ENCODE data around the gene CCT7.
A peak's percentile ranks its signal among the peaks of the same experiment; 100 is the strongest.

CCT7 gene

GRCh38 chr2:73227086-73227485 lies 7.0 kb upstream of the CCT7 start:
- no peak for DNase-seq

- DNase-seq, result no peak
Observed at GRCh38 chr2:73228631-73229030, 5.5 kb upstream of the CCT7 start.

- DNase-seq, result no peak
Observed at GRCh38 chr2:73232403-73233153, 1.5 kb upstream of the CCT7 start.

- DNase-seq, result peak; percentile 96
Observed at GRCh38 chr2:73233154-73233931, 765 bp upstream of the CCT7 start, which contains the start of gene PRADC1. Gene PRADC1, minus strand, starts transcription at chr2:73233239. Its CDS starts 79 bp downstream, at chr2:73233160.

DNA sequence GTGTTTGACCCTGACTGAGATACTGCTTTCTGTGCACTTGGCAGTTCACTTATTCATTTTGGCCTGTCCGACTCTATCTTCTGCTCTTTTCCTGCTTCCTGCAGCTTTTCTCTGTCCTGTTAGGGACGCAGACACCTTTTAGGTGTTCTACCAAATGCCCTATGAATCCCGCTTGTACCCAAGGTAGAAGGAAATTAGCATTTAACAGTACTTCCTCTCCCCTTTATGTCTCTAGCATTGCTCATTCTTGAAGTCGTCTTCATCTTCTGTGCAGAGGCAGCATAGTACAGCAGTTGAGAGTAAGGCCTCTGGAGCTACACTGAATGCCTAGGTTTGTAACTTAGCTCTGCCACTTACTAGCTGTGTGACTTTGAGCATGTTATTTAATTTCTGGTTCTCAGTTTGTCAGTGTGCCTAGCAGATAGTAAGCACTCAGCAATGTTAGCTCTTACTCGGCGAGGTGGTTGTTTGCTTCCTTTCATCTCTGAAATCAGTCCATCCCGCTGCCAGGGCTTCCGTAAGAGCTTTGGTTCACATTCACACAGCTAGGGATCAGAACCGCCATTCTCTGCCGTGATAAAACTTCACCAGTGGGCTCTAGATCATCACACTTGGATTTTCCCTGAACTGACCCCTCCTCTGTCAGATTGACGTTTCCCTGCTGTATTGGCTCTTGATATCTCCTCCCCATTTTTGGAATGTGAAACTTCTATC lies 1.4 kb downstream of the CCT7 start:
- DNase-seq, result no peak

DNA sequence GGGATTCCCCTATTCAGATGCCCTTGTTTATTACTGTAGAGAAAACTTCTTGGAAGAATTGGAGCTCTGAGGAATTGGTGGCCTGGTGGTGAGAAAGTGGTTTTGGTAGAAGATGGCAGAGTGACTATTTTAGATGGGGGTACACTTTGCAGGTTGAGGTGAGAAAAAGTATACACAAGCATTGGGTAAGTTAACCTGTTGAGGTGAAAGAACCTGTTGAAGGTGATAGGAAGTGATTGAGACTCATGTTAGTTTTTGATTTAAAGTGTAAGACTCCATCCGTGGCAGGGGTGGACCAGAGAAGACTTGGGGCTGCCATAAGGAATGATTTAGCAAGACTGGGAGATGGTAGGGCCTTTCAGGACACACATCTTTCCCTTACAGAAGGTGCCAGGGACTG lies 3.1 kb downstream of the CCT7 start:
- no peak for DNase-seq

GRCh38 chr2:73238149-73238548 lies 4.0 kb downstream of the CCT7 start:
- no peak for DNase-seq

GRCh38 chr2:73238976-73239375 lies 4.9 kb downstream of the CCT7 start:
- no peak for DNase-seq

DNA sequence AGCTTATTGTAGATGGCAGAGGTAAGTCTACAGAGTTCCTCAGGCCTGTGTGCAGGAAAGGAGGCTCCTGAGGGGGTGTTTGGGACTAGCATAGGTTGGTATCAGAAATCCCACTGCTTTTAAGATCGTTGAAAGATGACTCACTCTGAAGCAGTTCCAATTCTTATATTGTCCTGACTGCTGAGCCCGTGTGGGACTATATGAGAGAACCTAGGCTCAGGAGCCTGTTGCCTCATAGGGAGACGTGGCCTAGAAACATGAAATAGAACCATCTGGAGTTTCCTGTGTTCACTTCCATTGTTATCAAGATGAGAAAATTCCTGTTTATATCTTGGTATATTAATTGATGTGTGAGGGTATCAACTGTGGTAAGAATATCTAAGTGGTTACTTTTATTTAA lies 5.7 kb downstream of the CCT7 start:
- no peak for DNase-seq

DNA sequence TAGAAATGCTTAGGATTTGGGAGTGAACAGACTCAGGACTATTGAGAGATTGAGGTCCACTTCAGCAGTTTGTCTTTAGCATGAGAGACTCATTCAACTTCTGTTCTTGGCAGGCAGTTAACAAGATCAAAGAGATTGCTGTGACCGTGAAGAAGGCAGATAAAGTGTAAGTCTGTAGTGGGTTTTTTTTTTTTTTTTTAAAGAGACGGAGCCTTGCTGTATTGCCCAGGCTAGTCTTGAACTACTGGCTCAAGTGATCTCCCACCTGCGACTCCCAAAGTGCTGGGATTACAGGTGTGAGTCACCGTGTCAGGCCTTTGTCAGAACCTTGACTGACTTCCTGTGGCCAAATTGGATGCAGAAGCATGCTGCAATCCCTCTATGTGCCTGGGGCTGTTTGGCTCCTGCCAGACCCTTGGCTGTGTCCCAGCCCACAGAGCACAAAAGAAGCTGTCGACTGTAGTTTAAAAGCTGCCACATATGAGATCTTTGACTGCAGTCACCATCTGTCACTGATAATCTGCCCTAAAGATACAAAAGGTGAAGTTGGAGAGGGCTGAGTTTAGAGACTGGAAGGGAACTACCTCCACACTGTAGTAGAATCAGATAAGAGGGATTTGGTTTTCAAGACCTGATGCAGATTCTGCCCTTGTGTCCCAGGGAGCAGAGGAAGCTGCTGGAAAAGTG lies 9.9 kb downstream of the CCT7 start:
- no peak for DNase-seq

GRCh38 chr2:73244580-73244979 lies 10.5 kb downstream of the CCT7 start:
- DNase-seq, result no peak

DNA sequence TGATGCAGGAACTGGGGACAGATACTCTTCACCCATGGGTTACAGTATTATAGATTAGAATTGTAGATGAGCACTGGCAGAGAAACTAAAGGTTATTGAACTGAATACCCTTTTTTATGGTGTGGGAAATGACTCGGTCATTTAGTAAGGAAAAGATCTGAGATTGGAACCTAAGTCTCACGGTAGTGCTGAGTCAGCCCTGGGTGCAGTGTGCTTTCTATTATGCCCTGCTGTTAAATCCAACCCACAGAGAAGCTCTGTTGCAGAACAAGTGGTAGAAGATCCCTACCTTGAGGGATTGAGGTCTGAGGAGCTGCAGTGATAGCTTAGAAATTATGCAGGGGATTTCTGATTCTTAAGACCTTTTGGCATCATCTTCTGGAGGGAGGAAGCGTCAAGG lies 12.7 kb downstream of the CCT7 start:
- no peak for DNase-seq

DNA sequence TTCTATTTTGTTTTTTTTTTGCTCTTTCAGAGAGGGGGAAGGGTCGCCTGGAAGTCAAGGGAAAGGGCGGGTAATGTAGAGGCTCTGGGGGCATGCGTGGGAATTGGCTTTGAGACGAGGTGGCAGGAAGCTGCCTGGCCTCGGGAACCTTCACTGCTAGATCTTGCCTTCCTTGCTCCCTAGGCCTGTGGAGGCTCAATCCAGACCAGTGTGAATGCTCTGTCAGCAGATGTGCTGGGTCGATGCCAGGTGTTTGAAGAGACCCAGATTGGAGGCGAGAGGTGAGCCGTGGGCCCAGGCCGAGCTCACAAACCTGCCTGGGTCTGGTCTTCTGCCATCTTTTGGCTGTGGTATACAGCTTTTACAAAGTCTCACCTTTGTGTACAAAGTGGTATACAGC lies 15.5 kb downstream of the CCT7 start:
- no peak for DNase-seq

DNA sequence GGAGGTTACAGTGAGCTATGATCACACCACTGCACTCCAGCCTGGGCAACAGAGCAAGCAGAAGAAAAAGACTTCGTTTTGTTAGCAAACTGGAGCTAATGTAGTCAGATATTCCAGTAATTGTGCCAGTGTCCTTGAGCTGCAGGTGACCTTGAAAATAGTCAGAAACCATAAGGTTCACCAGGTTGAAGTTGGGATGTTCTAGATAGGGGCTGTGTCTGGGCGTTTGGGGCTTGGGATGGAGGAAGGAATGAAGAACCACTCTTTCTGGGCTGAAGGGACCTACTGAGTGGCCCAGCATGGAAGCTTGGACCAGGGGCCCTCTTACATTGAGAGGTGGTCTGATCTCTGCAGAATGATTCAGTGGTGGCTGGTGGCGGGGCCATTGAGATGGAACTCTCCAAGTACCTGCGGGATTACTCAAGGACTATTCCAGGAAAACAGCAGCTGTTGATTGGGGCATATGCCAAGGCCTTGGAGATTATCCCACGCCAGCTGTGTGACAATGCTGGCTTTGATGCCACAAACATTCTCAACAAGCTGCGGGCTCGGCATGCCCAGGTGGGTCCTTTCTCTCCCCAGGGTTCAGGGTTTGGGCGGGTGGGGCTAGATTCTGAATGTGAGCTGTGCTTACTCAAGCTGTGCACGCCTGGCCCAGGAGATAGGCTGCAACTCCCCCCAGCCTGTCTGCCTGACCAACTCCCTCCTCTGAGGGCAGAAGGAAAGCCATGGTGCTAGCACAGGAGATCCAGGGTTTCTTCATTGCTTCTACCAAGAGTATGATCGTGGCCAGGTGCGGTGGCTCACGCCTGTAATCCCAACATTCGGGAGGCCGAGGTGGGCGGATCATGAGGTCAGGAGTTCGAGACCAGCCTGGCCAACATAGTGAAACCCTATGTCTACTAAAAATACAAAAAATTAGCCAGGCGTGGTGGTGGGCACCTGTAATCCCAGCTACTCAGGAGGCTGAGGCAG lies 17.1 kb downstream of the CCT7 start:
- DNase-seq, result no peak

GRCh38 chr2:73252238-73253027 lies 18.3 kb downstream of the CCT7 start:
- no peak for DNase-seq

DNA sequence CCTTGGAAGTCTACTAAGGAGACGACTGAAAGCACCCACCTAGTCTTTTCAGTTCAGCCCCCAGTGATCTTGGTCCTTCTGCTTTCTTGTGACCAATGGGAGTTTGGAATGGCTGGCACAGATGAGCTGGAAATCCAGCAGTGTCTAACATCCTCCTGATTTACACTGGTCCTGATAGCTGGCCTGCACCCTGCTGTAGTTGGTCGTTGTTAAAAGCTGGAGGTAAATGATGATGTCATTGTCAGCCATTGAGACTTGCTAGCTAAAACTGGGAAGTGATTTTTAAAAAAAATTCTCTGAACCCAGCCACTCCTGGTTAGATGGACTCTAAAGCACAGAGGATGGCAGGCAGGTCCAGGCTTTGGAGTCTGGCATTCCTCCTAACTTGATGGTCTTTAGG lies 19.3 kb downstream of the CCT7 start:
- DNase-seq, result no peak

- DNase-seq, result no peak
Observed at GRCh38 chr2:73253901-73254300, 19.8 kb downstream of the CCT7 start.

DNA sequence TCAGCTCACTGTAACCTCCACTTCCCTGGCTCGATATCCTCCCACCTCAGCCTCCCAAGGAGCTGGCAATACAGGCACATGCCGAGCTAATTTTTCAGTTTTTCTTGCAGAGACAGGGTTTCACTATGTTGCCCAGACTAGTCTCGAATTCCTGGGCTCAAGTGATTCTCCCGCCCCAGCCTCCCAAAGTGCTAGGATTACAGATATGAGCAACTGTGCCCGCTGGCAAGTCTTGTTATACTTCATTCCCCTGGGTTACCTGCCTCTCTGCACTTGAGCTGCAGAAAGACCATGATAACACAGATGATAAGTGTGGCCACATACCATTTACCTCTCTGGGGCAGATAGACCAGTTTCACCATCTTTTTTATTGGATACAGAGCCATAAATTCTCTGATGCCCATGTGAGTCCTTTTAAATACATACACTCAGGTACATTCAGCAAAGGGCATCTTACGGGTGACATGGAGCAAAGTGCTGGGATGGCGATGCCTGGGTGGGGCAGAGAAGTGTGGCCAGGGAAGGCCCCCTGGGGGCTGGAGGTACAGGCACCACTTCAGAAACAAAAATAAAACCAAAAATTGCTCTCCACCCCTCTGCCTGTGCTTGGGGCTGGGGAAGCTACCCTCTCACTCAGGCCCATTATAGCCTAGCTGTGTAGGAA lies 20.4 kb downstream of the CCT7 start:
- DNase-seq, result no peak

DNA sequence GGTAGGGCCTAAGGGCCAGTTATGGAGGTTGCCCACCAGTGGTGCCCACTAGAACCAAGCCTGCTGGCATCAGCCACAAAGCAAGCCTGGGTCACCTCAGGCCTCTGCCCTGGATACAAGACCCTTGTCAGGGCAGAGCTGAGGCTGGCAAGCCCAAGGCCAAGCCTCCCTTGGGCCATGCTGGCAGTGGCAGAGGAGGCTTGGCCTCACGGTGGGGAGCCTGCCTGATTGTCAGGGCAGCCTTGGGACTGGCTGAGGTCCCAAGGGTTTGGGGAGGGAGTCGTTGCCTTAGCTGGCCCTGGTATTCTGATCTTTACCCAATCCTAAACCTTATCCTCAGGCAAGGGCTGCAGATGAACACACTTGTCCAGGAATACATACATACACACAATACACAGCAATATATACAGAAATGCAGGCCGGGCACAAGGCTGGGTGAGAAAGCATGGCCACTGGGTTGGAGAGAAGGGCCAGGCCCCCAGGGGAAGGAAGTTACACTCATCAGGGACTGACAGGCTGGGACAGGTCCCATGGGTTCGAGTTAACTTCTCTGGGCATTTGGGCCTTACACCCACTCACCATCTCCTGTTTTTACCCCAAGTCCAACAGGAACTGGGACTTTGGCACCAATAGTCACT lies 21.0 kb downstream of the CCT7 start:
- DNase-seq, result no peak
